Transverse colon (tissue), 4 donors: ENCODE data around the gene AKR1B1. TPM values are rescaled to one million over a fixed set of nuclear protein-coding genes. Genes with fewer than 3 reads are reported as not detected.

Source experiments
- DNase-seq: peaks from one replicate; pipeline ENCODE4 v3.0.0-alpha.2; 2019
- H3K27ac ChIP-seq, 4 donors: fragments of 200-600 bp; sonication (generic); 2 replicates each; pipeline ENCODE4 v1.5.1; 2016 to 2018; ENCODE audit warnings: inconsistent platforms in 4 of 4
- H3K27me3 ChIP-seq: fragments of 200-600 bp; sonication (generic); 2 replicates; pipeline ENCODE4 v1.5.1; 2017; ENCODE audit warnings: inconsistent platforms
- H3K36me3 ChIP-seq, 4 donors: fragments of 200-600 bp; sonication (generic); 2 replicates each; pipeline ENCODE4 v1.5.1; 2017 to 2019; ENCODE audit warnings: inconsistent platforms in 4 of 4
- H3K4me1 ChIP-seq, 4 donors: fragments of 200-600 bp; sonication (generic); 2 replicates each; pipeline ENCODE4 v1.5.1; 2017 to 2020; ENCODE audit warnings: inconsistent platforms in 4 of 4
- H3K4me3 ChIP-seq, 4 donors: fragments of 200-600 bp; sonication (generic); 1 replicate in 1 of 4; 2 replicates in 3 of 4; pipeline versions ENCODE4 v1.5.1 to v1.6.1; 2017 to 2019; ENCODE audit warnings: inconsistent platforms in 4 of 4
- H3K9me3 ChIP-seq, 2 donors: fragments of 200-600 bp; sonication (generic); 2 replicates each; pipeline ENCODE4 v1.5.1; 2017 to 2019; ENCODE audit warnings: inconsistent platforms in 2 of 2
- EP300 ChIP-seq: sonication (generic); formaldehyde crosslinking; IDR thresholded peaks from one replicate; pipeline ENCODE4 v1.6.1; 2017; ENCODE audit warnings: antibody characterized with exemption, low read depth
- POLR2A ChIP-seq: fragments of 450-650 bp; IDR thresholded peaks from one replicate; pipeline ENCODE4 v1.6.1; 2016; ENCODE audit warnings: antibody characterized with exemption, mild to moderate bottlenecking, moderate library complexity
- POLR2AphosphoS5 ChIP-seq, 3 donors: sonication (generic); formaldehyde crosslinking; IDR thresholded peaks; one replicate each; pipeline ENCODE4 v1.6.1; 2016; ENCODE audit warnings: antibody characterized with exemption in 3 of 3
- WGBS, 2 donors: methylation state at CpG; one replicate each; pipeline ENCODE4 v1.1.5; 2018; ENCODE audit warnings: low coverage in 1 of 2; 5-methylcytosine and 5-hydroxymethylcytosine counted together
- in situ Hi-C, 4 donors: fragments of 200-750 bp; cut with MboI; loops; one replicate each; pipeline versions ENCODE4 v1.15.0 to v1.15.1; 2017; ENCODE audit warnings: low sequenced_read_pairs in 3 of 4, low pct_ligation_motif_present in 1 of 4, low pct_unique_long_range_greater_than_20kb in 1 of 4
- intact Hi-C: fragments of 100-400 bp; cut with DNase I; formaldehyde crosslinking; loops from one replicate; pipeline ENCODE4 v1.15.1; 2023; ENCODE audit warnings: low total_unique reads
- total RNA-seq, 4 donors: library from RNA; depleted of rRNA; stranded (reverse); fragments of >200 nt; gene quantifications; one replicate each; pipeline ENCODE4 v1.1.0, GENCODE V29; 2016
- TF ChIP-seq, protein P1 (sequence below), 5 experiments: fragments of 200-600 bp in 3 of 5; fragments of 450-650 bp in 2 of 5; sonication (generic) in 3 of 5; IDR thresholded peaks; 1 replicate in 2 of 5; 2 replicates in 3 of 5; pipeline ENCODE4 v1.5.1; 2016 to 2017; ENCODE audit warnings: antibody characterized with exemption in 5 of 5, inconsistent platforms in 3 of 5, mild to moderate bottlenecking in 2 of 5, moderate library complexity in 1 of 5

Gene AKR1B1
- total RNA-seq, 4 donors from 2014 or later, result 6.4 to 37.2 (median 19.4) TPM

GRCh38 chr7:134435161-134435920 lies 23.6 kb downstream of the AKR1B1 start:
- no peak for DNase-seq
- H3K9me3 ChIP-seq, result no peaks in the 10 kb centered on the region
- no peak overlapping the region for H3K27ac ChIP-seq
- in situ Hi-C loops (loop anchor here (5.0 to 25.0 kb wide), 5 partner anchors 102 to 527 kb away; partner anchors contain the start of genes AKR1B10 (in 1 of the 4) and AKR1B15 (in 1 of the 4)), intact Hi-C loops (loop anchor here (1.0 kb wide), 1 partner anchor 23 kb away; no protein-coding TSS in a partner anchor)
- H3K4me1 ChIP-seq, result peaks cover 3 to 20% (median 16%) of the 10 kb centered on the region in 4 donors
- WGBS, 2 donors, result 85 to 88% methylated on average over 10 to 12 of the region's 12 CpGs
- no peaks in the 10 kb centered on the region for H3K27me3 ChIP-seq
- H3K36me3 ChIP-seq, result no peaks in the 10 kb centered on the region
- H3K4me3 ChIP-seq, result no peak overlapping the region
- TF ChIP-seq POLR2A, result no peak
- TF ChIP-seq, protein P1, sequence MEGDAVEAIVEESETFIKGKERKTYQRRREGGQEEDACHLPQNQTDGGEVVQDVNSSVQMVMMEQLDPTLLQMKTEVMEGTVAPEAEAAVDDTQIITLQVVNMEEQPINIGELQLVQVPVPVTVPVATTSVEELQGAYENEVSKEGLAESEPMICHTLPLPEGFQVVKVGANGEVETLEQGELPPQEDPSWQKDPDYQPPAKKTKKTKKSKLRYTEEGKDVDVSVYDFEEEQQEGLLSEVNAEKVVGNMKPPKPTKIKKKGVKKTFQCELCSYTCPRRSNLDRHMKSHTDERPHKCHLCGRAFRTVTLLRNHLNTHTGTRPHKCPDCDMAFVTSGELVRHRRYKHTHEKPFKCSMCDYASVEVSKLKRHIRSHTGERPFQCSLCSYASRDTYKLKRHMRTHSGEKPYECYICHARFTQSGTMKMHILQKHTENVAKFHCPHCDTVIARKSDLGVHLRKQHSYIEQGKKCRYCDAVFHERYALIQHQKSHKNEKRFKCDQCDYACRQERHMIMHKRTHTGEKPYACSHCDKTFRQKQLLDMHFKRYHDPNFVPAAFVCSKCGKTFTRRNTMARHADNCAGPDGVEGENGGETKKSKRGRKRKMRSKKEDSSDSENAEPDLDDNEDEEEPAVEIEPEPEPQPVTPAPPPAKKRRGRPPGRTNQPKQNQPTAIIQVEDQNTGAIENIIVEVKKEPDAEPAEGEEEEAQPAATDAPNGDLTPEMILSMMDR (IDR thresholded peaks at IDR 0.05), result no peak
- no peak for TF ChIP-seq EP300
- TF ChIP-seq POLR2AphosphoS5 (IDR thresholded peaks at IDR 0.05), result no peak

DNA sequence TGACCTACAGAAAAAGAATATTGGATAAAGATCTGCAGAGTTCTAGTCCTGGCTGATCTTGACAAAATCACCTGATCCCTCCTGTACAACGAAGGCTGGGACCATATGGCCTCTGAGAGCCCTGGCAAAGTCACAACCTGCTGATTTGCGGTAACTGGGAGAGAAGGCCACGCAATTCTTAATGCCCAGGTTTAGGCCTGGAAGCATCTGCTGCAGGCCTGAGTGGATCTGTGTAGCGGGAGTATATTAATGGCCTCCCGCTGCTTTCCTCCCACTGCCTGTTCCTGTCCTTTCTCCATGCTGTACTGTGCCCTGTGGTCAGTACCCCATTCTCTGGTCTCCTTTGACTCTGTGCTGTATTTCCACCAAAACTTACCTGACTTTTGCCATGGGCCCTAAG lies 24.2 kb downstream of the AKR1B1 start:
- Histone ChIP-seq H3K27ac (no peak overlapping the region), H3K4me1 (peaks cover 3 to 20% (median 16%) of the 10 kb centered on the region in 4 donors), H3K9me3 (no peaks in the 10 kb centered on the region), H3K4me3 (no peak overlapping the region), H3K36me3 (no peaks in the 10 kb centered on the region), H3K27me3 (no peaks in the 10 kb centered on the region)
- WGBS, 2 donors, result 94 to 100% methylated on average over 4 to 5 of the region's 5 CpGs
- DNase-seq, result no peak
- intact Hi-C loops, result loop anchor here (1.0 to 5.0 kb wide), 3 partner anchors 24 to 173 kb away; no protein-coding TSS in a partner anchor
- TF ChIP-seq EP300 (no peak), POLR2A (no peak), POLR2AphosphoS5 (IDR thresholded peaks at IDR 0.05) (no peak)
- TF ChIP-seq, protein P1 (IDR thresholded peaks at IDR 0.05), result no peak
- in situ Hi-C loops, result loop anchor here (5.0 to 25.0 kb wide), 5 partner anchors 103 to 528 kb away; partner anchors contain the start of genes AKR1B10 (in 1 of the 4) and AKR1B15 (in 1 of the 4)

- peaks cover 3 to 20% (median 16%) of the 10 kb centered on the region in 4 donors for H3K4me1 ChIP-seq
- H3K27me3 ChIP-seq, result no peaks in the 10 kb centered on the region
- TF ChIP-seq, protein P1 (IDR thresholded peaks at IDR 0.05), result no peak
- no peak for TF ChIP-seq POLR2AphosphoS5 (IDR thresholded peaks at IDR 0.05)
- TF ChIP-seq EP300, result no peak
- no peak for TF ChIP-seq POLR2A
- in situ Hi-C loops, result loop anchor here in 3 of 4 donors (10.0 to 25.0 kb wide), 3 partner anchors 104 to 529 kb away; partner anchors contain the start of genes AKR1B10 (in 1 of the 3) and AKR1B15 (in 1 of the 3)
- no peaks in the 10 kb centered on the region for H3K9me3 ChIP-seq
- no peak overlapping the region for H3K27ac ChIP-seq
- WGBS, 2 donors, result 77 to 81% methylated on average over 4 of the region's 4 CpGs
- intact Hi-C loops, result loop anchor here (5.0 kb wide), 2 partner anchors 79 to 174 kb away; no protein-coding TSS in a partner anchor
- H3K36me3 ChIP-seq, result no peaks in the 10 kb centered on the region
- DNase-seq, result no peak
- H3K4me3 ChIP-seq, result no peak overlapping the region
Observed at GRCh38 chr7:134433430-134433829, 25.5 kb downstream of the AKR1B1 start.
